PC-3 (cell line): Measurements from ENCODE around the gene RIMKLB.

Experiments
- CTCF ChIP-seq: fragments of 300-600 bp; sonication (generic); conservative IDR thresholded peaks from 2 replicates; pipeline ENCODE4 v1.5.1; 2017; ENCODE audit warnings: antibody characterized with exemption, low read depth, mild to moderate bottlenecking, low read length
- EZH2 ChIP-seq: fragments of 300-600 bp; sonication (generic); IDR thresholded peaks from one replicate; pipeline ENCODE4 v1.6.1; 2017; ENCODE audit warnings: antibody characterized with exemption, mild to moderate bottlenecking, low read length; ENCODE audit not compliant: unreplicated experiment
- EZH2phosphoT487 ChIP-seq: fragments of 300-600 bp; sonication (generic); IDR thresholded peaks from 2 replicates; pipeline ENCODE4 v1.6.1; 2018; ENCODE audit warnings: mild to moderate bottlenecking, antibody characterized with exemption, low read length, borderline replicate concordance

- TF ChIP-seq CTCF (no peak), EZH2 (no peak), EZH2phosphoT487 (no peak)
These were observed 11.5 kb downstream of the RIMKLB start for GRCh38 chr12:8709124-8709830.
